Esophagus muscularis mucosa (tissue), 4 donors: ENCODE results near the gene SLC12A7.

Source experiments
- EP300 ChIP-seq: sonication (generic); formaldehyde crosslinking; IDR thresholded peaks from one replicate; pipeline ENCODE4 v1.6.1; 2017; ENCODE audit warnings: antibody characterized with exemption
- POLR2A ChIP-seq: fragments of 450-650 bp; IDR thresholded peaks from one replicate; pipeline ENCODE4 v1.6.1; 2017; ENCODE audit warnings: antibody characterized with exemption, moderate library complexity, mild to moderate bottlenecking, low read depth
- POLR2AphosphoS5 ChIP-seq, 2 donors: sonication (generic); formaldehyde crosslinking; IDR thresholded peaks; one replicate each; pipeline ENCODE4 v1.6.1; 2017; ENCODE audit warnings: antibody characterized with exemption in 2 of 2
- TF ChIP-seq, protein P1 (sequence below), 3 experiments: fragments of 200-600 bp in 2 of 3; fragments of 450-650 bp in 1 of 3; sonication (generic) in 2 of 3; IDR thresholded peaks; one replicate each; pipeline ENCODE4 v1.5.1; 2017 to 2019; ENCODE audit warnings: antibody characterized with exemption in 3 of 3, mild to moderate bottlenecking in 2 of 3, moderate library complexity in 1 of 3

- no peak for TF ChIP-seq POLR2A
- TF ChIP-seq, protein P1, sequence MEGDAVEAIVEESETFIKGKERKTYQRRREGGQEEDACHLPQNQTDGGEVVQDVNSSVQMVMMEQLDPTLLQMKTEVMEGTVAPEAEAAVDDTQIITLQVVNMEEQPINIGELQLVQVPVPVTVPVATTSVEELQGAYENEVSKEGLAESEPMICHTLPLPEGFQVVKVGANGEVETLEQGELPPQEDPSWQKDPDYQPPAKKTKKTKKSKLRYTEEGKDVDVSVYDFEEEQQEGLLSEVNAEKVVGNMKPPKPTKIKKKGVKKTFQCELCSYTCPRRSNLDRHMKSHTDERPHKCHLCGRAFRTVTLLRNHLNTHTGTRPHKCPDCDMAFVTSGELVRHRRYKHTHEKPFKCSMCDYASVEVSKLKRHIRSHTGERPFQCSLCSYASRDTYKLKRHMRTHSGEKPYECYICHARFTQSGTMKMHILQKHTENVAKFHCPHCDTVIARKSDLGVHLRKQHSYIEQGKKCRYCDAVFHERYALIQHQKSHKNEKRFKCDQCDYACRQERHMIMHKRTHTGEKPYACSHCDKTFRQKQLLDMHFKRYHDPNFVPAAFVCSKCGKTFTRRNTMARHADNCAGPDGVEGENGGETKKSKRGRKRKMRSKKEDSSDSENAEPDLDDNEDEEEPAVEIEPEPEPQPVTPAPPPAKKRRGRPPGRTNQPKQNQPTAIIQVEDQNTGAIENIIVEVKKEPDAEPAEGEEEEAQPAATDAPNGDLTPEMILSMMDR (IDR thresholded peaks at IDR 0.05): peak; percentile 76 to 91 (median 83)
- no peak for TF ChIP-seq EP300
- TF ChIP-seq POLR2AphosphoS5 (IDR thresholded peaks at IDR 0.05): peak in 1 of 2 donors; percentile 33
Observed at GRCh38 chr5:1140171-1140817, 28.4 kb upstream of the SLC12A7 start.
